NT2/D1 (cell line): Measurements from ENCODE around the gene GNB5.
A peak's percentile ranks its signal among the peaks of the same experiment; 100 is the strongest.

Experiments
- DNase-seq: peaks from one replicate; pipeline ENCODE4 v3.0.0-alpha.2; 2011; ENCODE audit warnings: low read depth, low spot score
- H3K27me3 ChIP-seq: 2 replicates; pipeline ENCODE4 v1.6.0; 2011; ENCODE audit warnings: mild to moderate bottlenecking; ENCODE audit not compliant: insufficient read length, insufficient read depth
- H3K36me3 ChIP-seq: 2 replicates; pipeline ENCODE4 v1.6.1; 2011; ENCODE audit warnings: mild to moderate bottlenecking, low read length, mixed read lengths; ENCODE audit not compliant: insufficient read depth, insufficient read length
- H3K4me1 ChIP-seq: 2 replicates; pipeline ENCODE4 v1.5.1; 2011; ENCODE audit not compliant: insufficient read depth, insufficient read length
- H3K4me3 ChIP-seq: 2 replicates; pipeline ENCODE4 v1.5.1; 2011; ENCODE audit warnings: low read depth; ENCODE audit not compliant: insufficient read length
- H3K9ac ChIP-seq: 2 replicates; pipeline ENCODE4 v1.6.0; 2011; ENCODE audit warnings: low read depth; ENCODE audit not compliant: insufficient read length
- H3K9me3 ChIP-seq: 2 replicates; pipeline ENCODE4 v1.5.1; 2011; ENCODE audit warnings: mild to moderate bottlenecking, low read length; ENCODE audit not compliant: insufficient read depth
- SUZ12 ChIP-seq: IDR thresholded peaks from 2 replicates; pipeline ENCODE4 v1.6.1; 2011; ENCODE audit not compliant: insufficient read length, insufficient read depth; ENCODE audit errors: extremely low read depth
- YY1 ChIP-seq: IDR thresholded peaks from 2 replicates; pipeline ENCODE4 v1.6.1; 2011; ENCODE audit not compliant: insufficient read length, insufficient read depth
- ZNF274 ChIP-seq: IDR thresholded peaks from 2 replicates; pipeline ENCODE4 v1.6.1; 2011; ENCODE audit warnings: mild to moderate bottlenecking, low read depth, low read length

Gene GNB5

GRCh38 chr15:52220251-52220650, 29.1 kb upstream of the GNB5 start:
- no peaks in the 10 kb centered on the region for H3K9me3 ChIP-seq
- H3K4me3 ChIP-seq: no peak overlapping the region
- H3K9ac ChIP-seq: no peak overlapping the region
- H3K4me1 ChIP-seq: no peaks in the 10 kb centered on the region
- DNase-seq: no peak
- no peaks in the 10 kb centered on the region for H3K36me3 ChIP-seq
- TF ChIP-seq SUZ12 (no peak), ZNF274 (no peak), YY1 (no peak)
- H3K27me3 ChIP-seq: no peaks in the 10 kb centered on the region

- TF ChIP-seq YY1: no peak
- no peak for TF ChIP-seq ZNF274
- TF ChIP-seq SUZ12: no peak
- DNase-seq: no peak
- Histone ChIP-seq H3K27me3 (no peaks in the 10 kb centered on the region), H3K4me1 (no peaks in the 10 kb centered on the region), H3K9me3 (no peaks in the 10 kb centered on the region), H3K4me3 (no peak overlapping the region), H3K9ac (no peak overlapping the region), H3K36me3 (no peaks in the 10 kb centered on the region)
Measured at GRCh38 chr15:52218816-52219215, 27.6 kb upstream of the GNB5 start.

GRCh38 chr15:52218371-52218770, 27.2 kb upstream of the GNB5 start:
- Histone ChIP-seq H3K9me3 (no peaks in the 10 kb centered on the region), H3K9ac (no peak overlapping the region), H3K4me1 (no peaks in the 10 kb centered on the region), H3K4me3 (no peak overlapping the region), H3K27me3 (no peaks in the 10 kb centered on the region), H3K36me3 (no peaks in the 10 kb centered on the region)
- no peak for TF ChIP-seq YY1
- no peak for TF ChIP-seq ZNF274
- TF ChIP-seq SUZ12: no peak
- DNase-seq: no peak

GRCh38 chr15:52217186-52217585, 26.0 kb upstream of the GNB5 start:
- H3K4me1 ChIP-seq: no peaks in the 10 kb centered on the region
- H3K4me3 ChIP-seq: no peak overlapping the region
- no peaks in the 10 kb centered on the region for H3K9me3 ChIP-seq
- H3K36me3 ChIP-seq: no peaks in the 10 kb centered on the region
- no peaks in the 10 kb centered on the region for H3K27me3 ChIP-seq
- no peak for DNase-seq
- TF ChIP-seq YY1: no peak
- no peak for TF ChIP-seq SUZ12
- TF ChIP-seq ZNF274: no peak
- no peak overlapping the region for H3K9ac ChIP-seq

- Histone ChIP-seq H3K4me1 (no peaks in the 10 kb centered on the region), H3K9me3 (no peaks in the 10 kb centered on the region), H3K9ac (no peak overlapping the region), H3K36me3 (no peaks in the 10 kb centered on the region), H3K27me3 (no peaks in the 10 kb centered on the region), H3K4me3 (no peak overlapping the region)
- TF ChIP-seq YY1: no peak
- TF ChIP-seq SUZ12: no peak
- no peak for DNase-seq
Measured at GRCh38 chr15:52214553-52214952, 23.4 kb upstream of the GNB5 start.

GRCh38 chr15:52213206-52213605, 22.0 kb upstream of the GNB5 start:
- Histone ChIP-seq H3K4me1 (no peaks in the 10 kb centered on the region), H3K4me3 (no peak overlapping the region), H3K27me3 (no peaks in the 10 kb centered on the region), H3K9ac (no peak overlapping the region), H3K36me3 (no peaks in the 10 kb centered on the region), H3K9me3 (no peaks in the 10 kb centered on the region)
- no peak for TF ChIP-seq SUZ12
- DNase-seq: no peak

- DNase-seq: peak; percentile 49
- Histone ChIP-seq H3K4me1 (no peaks in the 10 kb centered on the region), H3K4me3 (no peak overlapping the region), H3K9me3 (no peaks in the 10 kb centered on the region), H3K27me3 (no peaks in the 10 kb centered on the region), H3K36me3 (no peaks in the 10 kb centered on the region), H3K9ac (no peak overlapping the region)
- TF ChIP-seq YY1: no peak
- no peak for TF ChIP-seq ZNF274
- TF ChIP-seq SUZ12: no peak
Measured at GRCh38 chr15:52208306-52208946, 17.2 kb upstream of the GNB5 start.

- TF ChIP-seq SUZ12 (no peak), ZNF274 (no peak), YY1 (no peak)
- DNase-seq: no peak
- Histone ChIP-seq H3K4me1 (no peaks in the 10 kb centered on the region), H3K9me3 (no peaks in the 10 kb centered on the region), H3K4me3 (no peak overlapping the region), H3K9ac (no peak overlapping the region), H3K36me3 (no peaks in the 10 kb centered on the region), H3K27me3 (no peaks in the 10 kb centered on the region)
Measured at GRCh38 chr15:52207191-52207590, 16.0 kb upstream of the GNB5 start.
